Measurements from ENCODE around the gene SLC2A9. TPM values are rescaled to one million over a fixed set of nuclear protein-coding genes. Genes with fewer than 3 reads are reported as not detected.

SLC2A9 gene
- polyA plus RNA-seq, 2 of the 4 experiments (the other 2 are of a cell fraction) = 0.62 to 0.70 TPM

GRCh38 chr4:10007436-10007740 is 13.9 kb downstream of the SLC2A9 start:
- WGBS (ENCODE audit: missing lambda C conversion rate) = 88% methylated on average over 1 of the region's 1 CpG
- Histone ChIP-seq H3K4me3 (0 out of 3 replicates have a peak overlapping the region, but pooled peaks have one; percentile 0), H3K4me1 (peaks cover 43% of the 10 kb centered on the region), H3K4me2 (peak overlapping the region; percentile 83), H3K27ac (peak overlapping the region; percentile 82 to 84), H3K9me3 (no peaks in the 10 kb centered on the region)
- TF ChIP-seq SREBF2 (IDR thresholded peaks at IDR 0.05) (no peak), HOXB13 (CRISPR knock-in tag; IDR thresholded peaks at IDR 0.05; ENCODE audit: low read depth) (no peak), CHD2 (IDR thresholded peaks at IDR 0.05; ENCODE audit: low read length, partially characterized antibody) (no peak), CBX2 (IDR thresholded peaks at IDR 0.05; ENCODE audit: borderline replicate concordance, low read depth) (no peak), KDM5A (IDR thresholded peaks at IDR 0.05) (no peak), ZSCAN20 (CRISPR knock-in tag; IDR thresholded peaks at IDR 0.05) (no peak), HEYL (CRISPR knock-in tag; IDR thresholded peaks at IDR 0.05) (no peak), POLR2AphosphoS2 (conservative IDR thresholded peaks at IDR 0.05; ENCODE audit: low read length) (no peak), MAZ (IDR thresholded peaks at IDR 0.05; ENCODE audit: borderline replicate concordance, low read depth, low read length) (no peak), EHMT2 (IDR thresholded peaks at IDR 0.05; ENCODE audit: low read depth) (no peak), HMGXB4 (CRISPR knock-in tag; IDR thresholded peaks at IDR 0.05; ENCODE audit: borderline replicate concordance) (no peak), CHD4 (IDR thresholded peaks at IDR 0.05; ENCODE audit: borderline replicate concordance) (no peak), RFX5 (IDR thresholded peaks at IDR 0.05) (no peak), POLR2A (IDR thresholded peaks at IDR 0.05; ENCODE audit: low read length) (no peak), NPAS2 (CRISPR knock-in tag; IDR thresholded peaks at IDR 0.05; ENCODE audit: borderline replicate concordance) (no peak), BHLHE40 (IDR thresholded peaks at IDR 0.05; ENCODE audit: low read depth, low read length) (no peak), SMC3 (IDR thresholded peaks at IDR 0.05) (no peak)
- ATAC-seq (no peak), FAIRE-seq (no peak), DNase-seq (ENCODE audit: low read depth in 1 of 2, low spot score in 1 of 2) (no peak)
- ChIA-PET CTCF (interaction anchor here (0.7 to 2.7 kb wide), 5 partner anchors 8 to 244 kb away, joined by 4 to 8 read pairs (median 6); no protein-coding TSS in a partner anchor), POLR2A (interaction anchor here (0.9 kb wide), 1 partner anchor 109 kb away, joined by 3 read pairs; the partner anchor contains the start of gene WDR1)

DNA sequence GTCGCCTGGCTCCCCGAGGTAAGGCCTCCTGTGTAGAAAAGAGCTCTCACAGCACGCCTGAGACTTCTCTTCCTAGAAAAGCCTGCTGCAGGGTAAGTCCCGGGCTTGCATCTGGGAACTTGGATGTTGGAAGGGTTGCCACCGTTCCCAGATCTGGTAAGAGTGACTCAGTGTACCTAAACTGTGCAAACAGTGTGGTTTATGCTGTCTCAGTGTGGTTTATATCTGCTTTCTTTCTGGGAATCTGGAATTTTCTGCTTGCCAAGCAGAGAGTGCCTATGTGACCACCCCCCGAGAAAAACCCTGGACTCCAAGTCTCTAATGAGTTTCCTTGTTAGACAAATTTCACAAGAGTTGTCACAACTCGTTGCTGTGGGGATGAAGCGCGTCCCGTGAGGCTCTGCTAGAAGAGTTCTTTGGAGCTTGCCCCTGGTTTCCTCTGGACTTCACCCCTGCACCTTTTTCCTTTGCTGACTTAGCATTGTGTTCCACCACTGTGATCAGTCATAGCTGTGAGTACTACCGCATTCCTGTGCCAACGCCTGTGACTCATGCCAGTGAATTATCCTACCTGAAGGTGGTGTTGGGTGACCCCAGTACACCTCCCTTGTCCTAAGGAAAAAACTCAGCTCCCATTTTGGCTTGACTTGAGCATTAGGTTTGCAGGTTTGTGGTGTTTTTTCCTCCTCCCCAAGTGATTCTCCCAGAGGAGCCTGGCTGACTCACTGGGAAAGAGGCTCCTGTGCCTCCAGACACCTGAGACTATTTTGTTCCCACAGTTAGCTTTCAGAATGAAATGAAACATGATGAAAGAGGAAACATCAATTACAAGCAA is 14.5 kb downstream of the SLC2A9 start:
- no peaks in the 10 kb centered on the region for H3K9me3 ChIP-seq
- no peak for TF ChIP-seq FOSL2 (IDR thresholded peaks at IDR 0.05)
- TF ChIP-seq FOSL2 (CRISPR knock-in tag; IDR thresholded peaks at IDR 0.05) = peak; percentile 44; the same call in 1 of the 2 replicates
- TF ChIP-seq ELK1 (IDR thresholded peaks at IDR 0.05; ENCODE audit: low read depth, low read length) = no peak
- TF ChIP-seq MAFK (IDR thresholded peaks at IDR 0.05; ENCODE audit: partially characterized antibody) = peak; percentile 87
- POLR2A ChIA-PET = interaction anchor here (0.9 kb wide), 1 partner anchor 110 kb away, joined by 3 read pairs; the partner anchor contains the start of gene WDR1
- H3K27ac ChIP-seq = peak overlapping the region; percentile 82 to 84
- H3K4me3 ChIP-seq = peak overlapping the region; percentile 23; the same call in 2 of the 3 replicates
- peak; percentile 59 to 70 for DNase-seq (ENCODE audit: low read depth in 1 of 2, low spot score in 1 of 2)
- ATAC-seq = peak; percentile 85 to 86
- H3K4me1 ChIP-seq = peaks cover 43% of the 10 kb centered on the region
- CTCF ChIA-PET = interaction anchor here (0.7 to 2.7 kb wide), 5 partner anchors 8 to 244 kb away, joined by 4 to 8 read pairs (median 6); no protein-coding TSS in a partner anchor
- WGBS (ENCODE audit: missing lambda C conversion rate) = 25% methylated on average over 12 of the region's 12 CpGs
- H3K4me2 ChIP-seq = peak overlapping the region; percentile 83
- no peak for FAIRE-seq

Data from A549 (cell line).